ENCODE results near the gene EML2.
"Not testable (repeated sequence)": the region's sequence is repeated elsewhere in the genome, so short reads cannot be mapped to it uniquely, and the experiment has no call there.

EML2 gene

GRCh38 chr19:45646345-45646698, 7.1 kb upstream of the EML2 start:
- DNase-seq, result no peak

GRCh38 chr19:45645631-45646344, 6.6 kb upstream of the EML2 start:
- DNase-seq, result peak; percentile 91

- DNase-seq, result no peak
Observed at GRCh38 chr19:45645068-45645630, 6.0 kb upstream of the EML2 start.

GRCh38 chr19:45643927-45644771, 5.0 kb upstream of the EML2 start:
- no peak for DNase-seq

GRCh38 chr19:45643024-45643926, 4.1 kb upstream of the EML2 start:
- peak; percentile 74 for DNase-seq

GRCh38 chr19:45641274-45642105, 2.3 kb upstream of the EML2 start:
- DNase-seq, result peak; percentile 56

- no peak for DNase-seq
Observed at GRCh38 chr19:45640849-45641273, 1.7 kb upstream of the EML2 start.

GRCh38 chr19:45637890-45638667, 1.1 kb downstream of the EML2 start:
- no peak for DNase-seq

GRCh38 chr19:45636902-45637301, 2.3 kb downstream of the EML2 start:
- no peak for DNase-seq

- no peak for DNase-seq
Observed at GRCh38 chr19:45636275-45636674, 2.9 kb downstream of the EML2 start.

GRCh38 chr19:45632468-45633196, 6.6 kb downstream of the EML2 start:
- DNase-seq, result peak; percentile 81

GRCh38 chr19:45630463-45630862, 8.7 kb downstream of the EML2 start:
- DNase-seq, result peak; percentile 94

GRCh38 chr19:45629704-45630103, 9.5 kb downstream of the EML2 start:
- DNase-seq, result no peak

- not testable (repeated sequence) for DNase-seq
Observed at GRCh38 chr19:45628219-45628618, 11.0 kb downstream of the EML2 start.

GRCh38 chr19:45623984-45624383, 15.2 kb downstream of the EML2 start:
- DNase-seq, result no peak

GRCh38 chr19:45621976-45622503, 17.2 kb downstream of the EML2 start:
- DNase-seq, result no peak

- no peak for DNase-seq
Observed at GRCh38 chr19:45621389-45621788, 17.8 kb downstream of the EML2 start.

- DNase-seq, result no peak
Observed at GRCh38 chr19:45616704-45617017, 22.5 kb downstream of the EML2 start.

- DNase-seq, result peak; percentile 86
Observed at GRCh38 chr19:45615795-45616703, 23.1 kb downstream of the EML2 start.
